Upper lobe of left lung (tissue), 6 donors: Measurements from ENCODE around the gene RRAS2. TPM values are rescaled to one million over a fixed set of nuclear protein-coding genes. Genes with fewer than 3 reads are reported as not detected.

ENCODE experiments used
- ATAC-seq, 2 donors: fragments of 200-7000 bp; cut with Tn5 transposase; one replicate each; pipeline ENCODE4 v1.9.1; 2022; ENCODE audit warnings: mild to moderate bottlenecking in 2 of 2, moderate library complexity in 2 of 2; ENCODE audit not compliant: low FRiP score in 2 of 2
- DNase-seq, 2 donors: peaks; one replicate each; pipeline ENCODE4 v3.0.0-alpha.2; 2019 to 2020
- H3K27ac ChIP-seq, 4 donors: fragments of 200-600 bp; sonication (generic); one replicate each; pipeline ENCODE4 v1.5.1; 2016 to 2019
- H3K27me3 ChIP-seq, 4 donors: fragments of 200-600 bp; sonication (generic); one replicate each; pipeline ENCODE4 v1.5.1; 2017 to 2019
- H3K36me3 ChIP-seq, 4 donors: fragments of 200-600 bp; sonication (generic); one replicate each; pipeline ENCODE4 v1.5.1; 2016 to 2019
- H3K4me1 ChIP-seq, 4 donors: fragments of 200-600 bp; sonication (generic); one replicate each; pipeline ENCODE4 v1.5.1; 2018 to 2019
- H3K4me3 ChIP-seq, 4 donors: fragments of 200-600 bp; sonication (generic); one replicate each; pipeline ENCODE4 v1.5.1; 2017 to 2019; ENCODE audit warnings: mild to moderate bottlenecking in 2 of 4, moderate library complexity in 1 of 4
- H3K9me3 ChIP-seq, 4 donors: fragments of 200-600 bp; sonication (generic); one replicate each; pipeline ENCODE4 v1.5.1; 2018 to 2019
- CTCF ChIP-seq, 6 experiments: fragments of 450-650 bp in 4 of 6; fragments of 200-600 bp in 2 of 6; sonication (generic) in 2 of 6; IDR thresholded peaks; one replicate each; pipeline ENCODE4 v1.5.1; 2016 to 2019; ENCODE audit warnings: antibody characterized with exemption in 6 of 6
- EP300 ChIP-seq, 4 donors: sonication (generic); formaldehyde crosslinking; IDR thresholded peaks; one replicate each; pipeline ENCODE4 v1.5.1; 2017; ENCODE audit warnings: antibody characterized with exemption in 4 of 4, control low read depth in 2 of 4
- POLR2A ChIP-seq, 4 donors: fragments of 450-650 bp; IDR thresholded peaks; one replicate each; pipeline ENCODE4 v1.5.1; 2016 to 2017; ENCODE audit warnings: antibody characterized with exemption in 4 of 4, mild to moderate bottlenecking in 2 of 4
- POLR2AphosphoS5 ChIP-seq, 2 donors: sonication (generic); formaldehyde crosslinking; IDR thresholded peaks; one replicate each; pipeline ENCODE4 v1.5.1; 2017; ENCODE audit warnings: antibody characterized with exemption in 2 of 2
- WGBS, 2 donors: methylation state at CpG; one replicate each; pipeline ENCODE4 v1.1.5; 2017 to 2018; 5-methylcytosine and 5-hydroxymethylcytosine counted together
- total RNA-seq, 6 donors: library from RNA; depleted of rRNA in 4 of 6; stranded (reverse); fragments of >200 nt in 4 of 6; gene quantifications; one replicate each; pipeline versions ENCODE4 v1.1.0 to v1.2.1, GENCODE V29; 2016 to 2021
- donor health status: DM: no; HTN: no; CAD: no; lungs with moderate emphysema.
- donor health status: DM: no; HTN: yes; CAD: no; lungs with severe emphysema.

The RRAS2 gene
- total RNA-seq, 6 donors from 2014 or later: 23.0 to 70.4 (median 40.2) TPM

GRCh38 chr11:14393889-14394288 is 34.9 kb upstream of the RRAS2 start:
- WGBS, 2 donors: 85 to 87% methylated on average over 6 of the region's 6 CpGs
- Histone ChIP-seq H3K4me1 (no peaks in the 10 kb centered on the region), H3K4me3 (no peak overlapping the region), H3K27me3 (no peaks in the 10 kb centered on the region), H3K27ac (no peak overlapping the region), H3K36me3 (no peaks in the 10 kb centered on the region), H3K9me3 (no peaks in the 10 kb centered on the region)
- no peak for DNase-seq
- ATAC-seq: no peak
- TF ChIP-seq POLR2A (IDR thresholded peaks at IDR 0.05) (no peak), EP300 (IDR thresholded peaks at IDR 0.05) (no peak), CTCF (IDR thresholded peaks at IDR 0.05) (no peak), POLR2AphosphoS5 (IDR thresholded peaks at IDR 0.05) (no peak)

GRCh38 chr11:14393129-14393528 is 34.1 kb upstream of the RRAS2 start:
- H3K27ac ChIP-seq: no peak overlapping the region
- DNase-seq (no peak), ATAC-seq (no peak)
- H3K4me1 ChIP-seq: no peaks in the 10 kb centered on the region
- TF ChIP-seq CTCF (IDR thresholded peaks at IDR 0.05): no peak
- no peak for TF ChIP-seq POLR2AphosphoS5 (IDR thresholded peaks at IDR 0.05)
- TF ChIP-seq POLR2A (IDR thresholded peaks at IDR 0.05): no peak
- no peak for TF ChIP-seq EP300 (IDR thresholded peaks at IDR 0.05)
- H3K36me3 ChIP-seq: no peaks in the 10 kb centered on the region
- H3K9me3 ChIP-seq: no peaks in the 10 kb centered on the region
- 94% methylated on average over 5 of the region's 5 CpGs for WGBS, 2 donors
- no peak overlapping the region for H3K4me3 ChIP-seq
- H3K27me3 ChIP-seq: no peaks in the 10 kb centered on the region

- H3K27ac ChIP-seq: no peak overlapping the region
- TF ChIP-seq EP300 (IDR thresholded peaks at IDR 0.05): no peak
- TF ChIP-seq CTCF (IDR thresholded peaks at IDR 0.05): no peak
- no peak for TF ChIP-seq POLR2AphosphoS5 (IDR thresholded peaks at IDR 0.05)
- no peak for TF ChIP-seq POLR2A (IDR thresholded peaks at IDR 0.05)
- ATAC-seq: no peak
Observed at GRCh38 chr11:14390669-14391068, 31.7 kb upstream of the RRAS2 start.

GRCh38 chr11:14388352-14388751 is 29.4 kb upstream of the RRAS2 start:
- no peaks in the 10 kb centered on the region for H3K9me3 ChIP-seq
- WGBS, 2 donors: 75 to 88% methylated on average over 4 of the region's 4 CpGs
- DNase-seq: no peak
- TF ChIP-seq EP300 (IDR thresholded peaks at IDR 0.05) (no peak), POLR2A (IDR thresholded peaks at IDR 0.05) (no peak), POLR2AphosphoS5 (IDR thresholded peaks at IDR 0.05) (no peak), CTCF (IDR thresholded peaks at IDR 0.05) (no peak)
- H3K4me3 ChIP-seq: no peak overlapping the region
- no peaks in the 10 kb centered on the region for H3K27me3 ChIP-seq
- H3K36me3 ChIP-seq: no peaks in the 10 kb centered on the region
- H3K4me1 ChIP-seq: peaks cover 0 to 7% (median 0%) of the 10 kb centered on the region in 4 donors
- no peak for ATAC-seq
- no peak overlapping the region for H3K27ac ChIP-seq

More at GRCh38 chr11:14390669-14391068, 31.7 kb upstream of the RRAS2 start:
- Histone ChIP-seq H3K36me3 (no peaks in the 10 kb centered on the region), H3K27me3 (no peaks in the 10 kb centered on the region), H3K9me3 (no peaks in the 10 kb centered on the region), H3K4me1 (no peaks in the 10 kb centered on the region), H3K4me3 (no peak overlapping the region)
- 78 to 81% methylated on average over 1 of the region's 1 CpG for WGBS, 2 donors
- no peak for DNase-seq

GRCh38 chr11:14386895-14387480 is 28.0 kb upstream of the RRAS2 start:
- 43 to 67% methylated on average over 4 of the region's 4 CpGs for WGBS, 2 donors
- Histone ChIP-seq H3K4me1 (peaks cover 0 to 7% (median 0%) of the 10 kb centered on the region in 4 donors), H3K36me3 (no peaks in the 10 kb centered on the region), H3K27me3 (no peaks in the 10 kb centered on the region), H3K4me3 (no peak overlapping the region), H3K27ac (no peak overlapping the region), H3K9me3 (no peaks in the 10 kb centered on the region)
- ATAC-seq: peak in 1 of 2 donors; percentile 77
- TF ChIP-seq POLR2AphosphoS5 (IDR thresholded peaks at IDR 0.05) (no peak), CTCF (IDR thresholded peaks at IDR 0.05) (no peak), POLR2A (IDR thresholded peaks at IDR 0.05) (no peak), EP300 (IDR thresholded peaks at IDR 0.05) (no peak)
- DNase-seq: no peak
